CD4-positive, alpha-beta T cell (primary cell): ENCODE results near the gene FRG2C. TPM values are rescaled to one million over a fixed set of nuclear protein-coding genes. Genes with fewer than 3 reads are reported as not detected.
"Not testable (repeated sequence)": the region's sequence is repeated elsewhere in the genome, so short reads cannot be mapped to it uniquely, and the experiment has no call there.

Experiments used
- ATAC-seq: fragments of 200-7000 bp; cut with Tn5 transposase; one replicate; pipeline ENCODE4 v1.10.0; 2022; ENCODE audit warnings: mild to moderate bottlenecking; ENCODE audit not compliant: poor library complexity
- CTCF ChIA-PET: fragments of 350-600 bp; sonication (Branson Sonifier 250); formaldehyde crosslinking; loops from one replicate; lab custom pipeline; 2021; ENCODE audit warnings: antibody characterized with exemption, inconsistent platforms; lab: Charles Lee
- POLR2A ChIA-PET: fragments of 350-600 bp; sonication (Branson Sonifier 250); formaldehyde crosslinking; loops from one replicate; lab custom pipeline; 2021; ENCODE audit warnings: antibody characterized with exemption, inconsistent platforms; lab: Charles Lee
- DNase-seq, 14 experiments: peaks; one replicate each; pipeline ENCODE4 v3.0.0-alpha.2; 2013 to 2020; ENCODE audit warnings: mixed read lengths in 2 of 14
- H3K27ac ChIP-seq, 2 donors: one replicate each; pipeline versions ENCODE4 v1.5.1 to v1.7.0; 2013; ENCODE audit warnings: low read length in 2 of 2, low read depth in 1 of 2, mild to moderate bottlenecking in 1 of 2
- H3K27me3 ChIP-seq, 2 experiments: 1 replicate in 1 of 2; 2 replicates in 1 of 2; pipeline versions ENCODE4 v1.6.1 to v1.7.0; 2013; ENCODE audit warnings: low read length in 2 of 2, control low read depth in 1 of 2, mild to moderate bottlenecking in 1 of 2, moderate library complexity in 1 of 2; ENCODE audit not compliant: insufficient read depth in 2 of 2, control insufficient read depth in 1 of 2
- H3K36me3 ChIP-seq: one replicate; pipeline ENCODE4 v1.6.1; 2013; ENCODE audit warnings: low read length, control low read depth; ENCODE audit not compliant: insufficient read depth
- H3K4me1 ChIP-seq: one replicate; pipeline ENCODE4 v1.6.1; 2013; ENCODE audit warnings: low read length, control low read depth; ENCODE audit not compliant: insufficient read depth
- H3K4me3 ChIP-seq: one replicate; pipeline ENCODE4 v1.5.1; 2013; ENCODE audit warnings: mild to moderate bottlenecking, low read length, moderate library complexity
- H3K9me3 ChIP-seq, 2 experiments: 1 replicate in 1 of 2; 2 replicates in 1 of 2; pipeline versions ENCODE4 v1.6.1 to v1.7.0; 2013; ENCODE audit warnings: low read length in 2 of 2, mild to moderate bottlenecking in 2 of 2, control low read depth in 1 of 2, moderate library complexity in 1 of 2; ENCODE audit not compliant: control insufficient read depth in 1 of 2, insufficient read depth in 1 of 2
- H3K27ac Mint-ChIP-seq: one replicate; pipeline ENCODE4 v1.8.0; 2020; ENCODE audit warnings: mixed read lengths
- H3K27me3 Mint-ChIP-seq: one replicate; pipeline ENCODE4 v1.8.0; 2021; ENCODE audit warnings: mixed read lengths
- H3K36me3 Mint-ChIP-seq: one replicate; pipeline ENCODE4 v1.8.0; 2021; ENCODE audit warnings: low read depth, mixed read lengths
- H3K4me1 Mint-ChIP-seq: one replicate; pipeline ENCODE4 v1.8.0; 2021; ENCODE audit warnings: low read depth, mixed read lengths
- H3K4me3 Mint-ChIP-seq: one replicate; pipeline ENCODE4 v1.8.0; 2020; ENCODE audit warnings: mild to moderate bottlenecking, mixed read lengths
- H3K9me3 Mint-ChIP-seq: one replicate; pipeline ENCODE4 v1.8.0; 2020; ENCODE audit warnings: mixed read lengths
- CTCF ChIP-seq: fragments of 200-600 bp; IDR thresholded peaks from one replicate; pipeline ENCODE4 v1.8.0; 2022; ENCODE audit warnings: antibody characterized with exemption, mild to moderate bottlenecking
- intact Hi-C, 2 experiments: fragments of 100-400 bp; cut with DNase I in 1 of 2; cut with micrococcal nuclease in 1 of 2; formaldehyde crosslinking; loops; one replicate each; pipeline versions ENCODE4 v1.15.1 to v1.9.0; 2023 to 2025; cut with DNase I, micrococcal nuclease
- total RNA-seq, 174 experiments: library from RNA in 2 of 174; stranded (reverse) in 2 of 174; gene quantifications; one replicate each; pipeline ENCODE4 v1.2.3 and lab custom pipeline; 2021 to 2026

Gene FRG2C
- total RNA-seq, 2 experiments from 2014 or later = not detected

GRCh38 chr3:75650191-75650590 lies 13.9 kb upstream of the FRG2C start:
- Mint-ChIP-seq H3K4me3 (no peak overlapping the region), H3K4me1 (no peaks in the 10 kb centered on the region), H3K27me3 (peaks cover 13% of the 10 kb centered on the region), H3K9me3 (no peaks in the 10 kb centered on the region), H3K27ac (no peak overlapping the region), H3K36me3 (no peaks in the 10 kb centered on the region)
- no peak for ATAC-seq
- intact Hi-C loops = no loop called here
- CTCF ChIA-PET = no interaction called here
- POLR2A ChIA-PET = no interaction called here
- no peaks in the 10 kb centered on the region for H3K4me1 ChIP-seq
- TF ChIP-seq CTCF = no peak
- no peak overlapping the region for H3K27ac ChIP-seq
- H3K4me3 ChIP-seq = no peak overlapping the region
- no peaks in the 10 kb centered on the region for H3K9me3 ChIP-seq
- no peak for DNase-seq
- H3K27me3 ChIP-seq = no peaks in the 10 kb centered on the region
- H3K36me3 ChIP-seq = no peaks in the 10 kb centered on the region

GRCh38 chr3:75655101-75655904 lies 8.8 kb upstream of the FRG2C start:
- DNase-seq, H3K36me3 ChIP-seq, H3K36me3 Mint-ChIP-seq, intact Hi-C loops, H3K4me1 ChIP-seq, H3K4me1 Mint-ChIP-seq, H3K27ac ChIP-seq, H3K4me3 Mint-ChIP-seq, H3K4me3 ChIP-seq, CTCF ChIA-PET, H3K27me3 ChIP-seq, ATAC-seq, H3K9me3 Mint-ChIP-seq, H3K27ac Mint-ChIP-seq, POLR2A ChIA-PET: not testable (repeated sequence)
- H3K27me3 Mint-ChIP-seq = peaks cover 37% of the 10 kb centered on the region
- peaks cover 0 to 15% of the 10 kb centered on the region in 2 experiments for H3K9me3 ChIP-seq

GRCh38 chr3:75655956-75656355 lies 8.2 kb upstream of the FRG2C start:
- H3K27ac ChIP-seq, CTCF ChIA-PET, H3K4me1 ChIP-seq, H3K4me1 Mint-ChIP-seq, H3K36me3 Mint-ChIP-seq, H3K4me3 Mint-ChIP-seq, POLR2A ChIA-PET, ATAC-seq, H3K36me3 ChIP-seq, H3K4me3 ChIP-seq, H3K9me3 Mint-ChIP-seq, H3K27ac Mint-ChIP-seq, DNase-seq, intact Hi-C loops, H3K27me3 ChIP-seq: not testable (repeated sequence)
- H3K27me3 Mint-ChIP-seq = peaks cover 43% of the 10 kb centered on the region
- peaks cover 0 to 15% of the 10 kb centered on the region in 2 experiments for H3K9me3 ChIP-seq

GRCh38 chr3:75658411-75659107 lies 5.6 kb upstream of the FRG2C start:
- DNase-seq, ATAC-seq, H3K4me3 ChIP-seq, CTCF ChIA-PET, H3K4me3 Mint-ChIP-seq, POLR2A ChIA-PET, H3K9me3 Mint-ChIP-seq, H3K27ac Mint-ChIP-seq, H3K36me3 ChIP-seq, H3K36me3 Mint-ChIP-seq, H3K4me1 ChIP-seq, intact Hi-C loops, H3K4me1 Mint-ChIP-seq, H3K27ac ChIP-seq, H3K27me3 ChIP-seq: not testable (repeated sequence)
- H3K9me3 ChIP-seq = peaks cover 0 to 20% of the 10 kb centered on the region in 2 experiments
- H3K27me3 Mint-ChIP-seq = peaks cover 58% of the 10 kb centered on the region

- not testable (repeated sequence) for H3K27ac Mint-ChIP-seq, H3K4me1 Mint-ChIP-seq
Measured at GRCh38 chr3:75659108-75659433, 5.1 kb upstream of the FRG2C start.

GRCh38 chr3:75665626-75666025 lies 1.5 kb downstream of the FRG2C start:
- H3K36me3 Mint-ChIP-seq, DNase-seq, H3K4me3 Mint-ChIP-seq, CTCF ChIA-PET, H3K4me1 ChIP-seq, H3K27ac ChIP-seq, H3K9me3 Mint-ChIP-seq, H3K27ac Mint-ChIP-seq, H3K36me3 ChIP-seq, intact Hi-C loops, H3K4me3 ChIP-seq, H3K4me1 Mint-ChIP-seq, ATAC-seq, POLR2A ChIA-PET: not testable (repeated sequence)
- H3K27me3 Mint-ChIP-seq = peaks cover 61% of the 10 kb centered on the region
- Histone ChIP-seq H3K27me3 (peaks cover 16 to 18% of the 10 kb centered on the region in 2 experiments), H3K9me3 (peaks cover 6 to 43% of the 10 kb centered on the region in 2 experiments)

More at GRCh38 chr3:75659108-75659433, 5.1 kb upstream of the FRG2C start:
- H3K36me3 Mint-ChIP-seq, H3K9me3 Mint-ChIP-seq, intact Hi-C loops, H3K4me3 Mint-ChIP-seq, H3K4me1 ChIP-seq, ATAC-seq, POLR2A ChIA-PET, H3K36me3 ChIP-seq, H3K27me3 ChIP-seq, H3K4me3 ChIP-seq, CTCF ChIA-PET, H3K27ac ChIP-seq, DNase-seq: not testable (repeated sequence)
- H3K9me3 ChIP-seq = peaks cover 0 to 20% of the 10 kb centered on the region in 2 experiments
- H3K27me3 Mint-ChIP-seq = peaks cover 57% of the 10 kb centered on the region
